ENCODE measurements around the gene SNX15. TPM values are rescaled to one million over a fixed set of nuclear protein-coding genes. Genes with fewer than 3 reads are reported as not detected.

The SNX15 gene
- total RNA-seq, 3 donors from 2014 or later (not counting 1 experiment from before 2014, with no cell fraction given): 16.9 to 28.1 (median 27.1) TPM

DNA sequence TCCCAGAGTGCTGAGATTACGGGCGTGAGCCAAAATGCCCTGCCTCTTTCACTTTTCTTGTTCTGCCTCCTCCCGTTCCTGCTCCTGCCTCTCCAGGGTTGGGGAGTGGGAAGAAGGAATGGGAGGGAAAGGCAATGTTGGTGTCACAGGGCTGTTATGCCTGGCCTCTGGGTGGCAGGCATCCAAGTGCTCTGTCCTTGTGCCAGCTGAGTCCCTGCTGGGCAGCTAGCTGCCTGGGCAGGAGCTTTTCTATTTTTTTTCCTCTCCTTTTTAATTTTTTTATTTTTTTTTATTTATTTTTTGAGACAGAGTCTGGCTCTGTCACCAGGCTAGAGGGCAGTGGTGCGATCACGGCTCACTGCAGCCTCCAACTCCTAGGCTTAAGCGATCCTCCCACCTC is 9.7 kb downstream of the SNX15 start:
- Histone ChIP-seq H3K4me3 (ENCODE audit: low read length) (no peak overlapping the region), H3K9me3 (ENCODE audit: control insufficient read depth, insufficient read depth, low read length) (no peaks in the 10 kb centered on the region), H3K4me1 (ENCODE audit: control insufficient read depth, insufficient read depth, low read length) (peaks cover 11% of the 10 kb centered on the region), H3K27ac (ENCODE audit: low read length) (no peak overlapping the region), H3K36me3 (ENCODE audit: control insufficient read depth, insufficient read depth, low read length) (peaks cover 28% of the 10 kb centered on the region), H3K27me3 (ENCODE audit: control insufficient read depth, insufficient read depth, low read length) (no peaks in the 10 kb centered on the region)
- no peak for ATAC-seq
- H3K36me3 Mint-ChIP-seq: no peaks in the 10 kb centered on the region
- no peak overlapping the region for H3K27ac Mint-ChIP-seq
- H3K27me3 Mint-ChIP-seq (ENCODE audit: low read depth in 2 of 2): no peaks in the 10 kb centered on the region
- H3K4me1 Mint-ChIP-seq: peaks cover 6% of the 10 kb centered on the region in 2 donors
- DNase-seq: no peak
- 94% methylated on average over 6 of the region's 6 CpGs for WGBS (ENCODE audit: insufficient coverage)
- TF ChIP-seq CTCF (IDR thresholded peaks at IDR 0.05): no peak
- no peak overlapping the region for H3K4me3 Mint-ChIP-seq
- no peaks in the 10 kb centered on the region for H3K9me3 Mint-ChIP-seq
- intact Hi-C loops (cut with micrococcal nuclease): no loop called here

- Histone ChIP-seq H3K4me3 (ENCODE audit: low read length) (peak overlapping the region; percentile 61), H3K4me1 (ENCODE audit: control insufficient read depth, insufficient read depth, low read length) (peaks cover 16% of the 10 kb centered on the region), H3K27ac (ENCODE audit: low read length) (peak overlapping the region; percentile 80), H3K36me3 (ENCODE audit: control insufficient read depth, insufficient read depth, low read length) (peaks cover 16% of the 10 kb centered on the region), H3K27me3 (ENCODE audit: control insufficient read depth, insufficient read depth, low read length) (no peaks in the 10 kb centered on the region), H3K9me3 (ENCODE audit: control insufficient read depth, insufficient read depth, low read length) (no peaks in the 10 kb centered on the region)
- WGBS (ENCODE audit: insufficient coverage): 30% methylated on average over 7 of the region's 7 CpGs
- TF ChIP-seq CTCF (IDR thresholded peaks at IDR 0.05): no peak
- Mint-ChIP-seq H3K4me3 (peak overlapping the region; percentile 90), H3K27ac (peak overlapping the region; percentile 82 to 86), H3K36me3 (no peaks in the 10 kb centered on the region), H3K4me1 (peaks cover 6 to 19% of the 10 kb centered on the region in 2 donors), H3K9me3 (no peaks in the 10 kb centered on the region), H3K27me3 (ENCODE audit: low read depth in 2 of 2) (no peaks in the 10 kb centered on the region)
- ATAC-seq (no peak), DNase-seq (no peak)
- intact Hi-C loops (cut with micrococcal nuclease): no loop called here
Observed at GRCh38 chr11:65040520-65040846, 13.2 kb downstream of the SNX15 start.

DNA sequence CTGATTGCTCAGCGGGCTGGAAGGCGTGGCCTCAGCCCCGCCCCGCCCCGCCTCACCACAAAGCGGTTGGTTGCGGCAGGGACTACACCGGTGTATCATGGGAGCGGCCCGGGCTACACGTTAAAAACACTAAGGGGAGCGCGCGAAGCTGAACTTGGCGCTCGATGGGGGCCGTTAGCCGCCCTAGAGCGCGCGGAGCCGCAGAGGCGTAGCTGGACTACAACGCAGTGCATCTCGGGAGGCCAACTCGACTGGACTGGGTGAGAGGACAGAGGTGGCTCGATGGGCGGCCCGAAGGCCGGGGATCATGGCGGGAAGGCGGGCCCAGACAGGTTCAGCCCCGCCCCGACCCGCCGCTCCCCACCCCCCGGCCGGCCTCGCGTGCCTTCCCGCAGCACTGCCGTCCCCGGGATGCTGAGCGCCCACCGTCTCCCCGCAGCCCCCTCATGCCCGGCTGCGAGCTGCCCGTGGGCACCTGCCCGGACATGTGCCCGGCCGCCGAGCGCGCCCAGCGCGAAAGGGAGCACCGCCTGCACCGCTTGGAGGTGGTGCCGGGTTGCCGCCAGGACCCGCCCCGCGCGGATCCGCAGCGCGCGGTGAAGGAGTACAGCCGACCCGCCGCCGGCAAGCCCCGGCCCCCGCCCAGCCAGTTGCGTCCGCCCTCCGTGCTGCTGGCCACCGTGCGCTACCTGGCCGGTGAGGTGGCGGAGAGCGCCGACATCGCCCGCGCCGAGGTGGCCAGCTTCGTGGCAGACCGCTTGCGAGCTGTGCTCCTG is 13.8 kb downstream of the SNX15 start, which contains the start of gene SAC3D1:
Gene SAC3D1, plus strand, starts transcription at position 364 of the 776 bp plus-strand sequence. Its CDS starts 83 bp downstream, at position 447.
- ATAC-seq (peak; percentile 95 to 98 (median 95)), DNase-seq (peak; percentile 81 to 92)
- WGBS (ENCODE audit: insufficient coverage): under 1% methylated on average over 91 of the region's 91 CpGs
- no peak for TF ChIP-seq CTCF (IDR thresholded peaks at IDR 0.05)
- Histone ChIP-seq H3K27me3 (ENCODE audit: control insufficient read depth, insufficient read depth, low read length) (no peaks in the 10 kb centered on the region), H3K9me3 (ENCODE audit: control insufficient read depth, insufficient read depth, low read length) (no peaks in the 10 kb centered on the region), H3K4me1 (ENCODE audit: control insufficient read depth, insufficient read depth, low read length) (peaks cover 19% of the 10 kb centered on the region), H3K36me3 (ENCODE audit: control insufficient read depth, insufficient read depth, low read length) (peaks cover 11% of the 10 kb centered on the region), H3K27ac (ENCODE audit: low read length) (peak within 1 kb of the TSS; percentile 80), H3K4me3 (ENCODE audit: low read length) (peak within 1 kb of the TSS; percentile 61)
- Mint-ChIP-seq H3K36me3 (no peaks in the 10 kb centered on the region), H3K4me1 (peaks cover 6 to 19% of the 10 kb centered on the region in 2 donors), H3K27me3 (ENCODE audit: low read depth in 2 of 2) (no peaks in the 10 kb centered on the region), H3K27ac (peak within 1 kb of the TSS; percentile 82 to 86), H3K9me3 (no peaks in the 10 kb centered on the region), H3K4me3 (peak within 1 kb of the TSS; percentile 90)
- intact Hi-C loops (cut with micrococcal nuclease): loop anchor here (1.0 kb wide), 1 partner anchor 14 kb away; the partner anchor contains the start of gene SNX15

All from natural killer cell (primary cell).